ENCODE results near the gene EEA1.

EEA1 gene

GRCh38 chr12:92722897-92723296 lies 206.2 kb downstream of the EEA1 start (continued):
- TF ChIP-seq, protein P1, sequence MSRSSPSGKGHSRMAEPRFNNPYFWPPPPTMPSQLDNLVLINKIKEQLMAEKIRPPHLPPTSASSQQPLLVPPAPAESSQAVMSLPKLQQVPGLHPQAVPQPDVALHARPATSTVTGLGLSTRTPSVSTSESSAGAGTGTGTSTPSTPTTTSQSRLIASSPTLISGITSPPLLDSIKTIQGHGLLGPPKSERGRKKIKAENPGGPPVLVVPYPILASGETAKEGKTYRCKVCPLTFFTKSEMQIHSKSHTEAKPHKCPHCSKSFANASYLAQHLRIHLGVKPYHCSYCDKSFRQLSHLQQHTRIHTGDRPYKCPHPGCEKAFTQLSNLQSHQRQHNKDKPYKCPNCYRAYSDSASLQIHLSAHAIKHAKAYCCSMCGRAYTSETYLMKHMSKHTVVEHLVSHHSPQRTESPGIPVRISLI (tag by site-specific recombination; IDR thresholded peaks at IDR 0.05): no peak
- no peak for TF ChIP-seq SP3 (tag by site-specific recombination; IDR thresholded peaks at IDR 0.05)
- TF ChIP-seq ZNF596 (tag by site-specific recombination; IDR thresholded peaks at IDR 0.05): no peak
- no peak for TF ChIP-seq ZNF843 (tag by site-specific recombination; IDR thresholded peaks at IDR 0.05)
- TF ChIP-seq SALL2 (tag by site-specific recombination; IDR thresholded peaks at IDR 0.05; ENCODE audit: borderline replicate concordance): no peak
- TF ChIP-seq ZNF155 (tag by site-specific recombination; IDR thresholded peaks at IDR 0.05): no peak

DNA sequence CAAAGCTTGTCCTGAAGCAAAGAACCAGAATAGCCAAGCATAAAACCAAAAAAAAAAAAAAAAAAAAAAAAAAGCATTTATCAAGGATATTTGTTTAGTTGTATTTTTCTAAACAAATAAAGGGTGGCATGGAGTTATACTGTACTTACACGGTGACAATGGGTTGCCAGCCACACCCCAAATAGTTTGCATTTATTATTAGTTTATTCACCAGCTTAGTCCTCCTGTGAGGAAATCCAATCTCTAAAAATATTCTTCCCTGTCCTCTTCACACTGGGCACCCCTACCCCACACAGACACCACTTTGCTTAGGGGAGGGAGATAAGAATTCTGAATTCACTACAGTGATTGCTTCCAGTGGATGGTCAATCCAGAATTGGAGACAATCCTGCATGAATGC lies 207.4 kb downstream of the EEA1 start:
- ChIA-PET POLR2A (interaction anchor here (0.6 kb wide), 1 partner anchor 74 kb away, joined by 5 read pairs; no protein-coding TSS in a partner anchor), CTCF (interaction anchor here (0.8 kb wide), 1 partner anchor 148 kb away, joined by 3 read pairs; no protein-coding TSS in a partner anchor)
- no peak overlapping the region for H3K27ac ChIP-seq (ENCODE audit: extremely low read depth, low read depth, low read length)
- no peaks in the 10 kb centered on the region for H3K36me3 ChIP-seq (ENCODE audit: control insufficient read depth in 2 of 2, insufficient read depth in 1 of 2, low read length in 2 of 2)
- H3K4me3 ChIP-seq (ENCODE audit: low read depth, low read length): no peak overlapping the region
- TF ChIP-seq KLF7 (tag by site-specific recombination; IDR thresholded peaks at IDR 0.05; ENCODE audit: borderline replicate concordance) (no peak), ZNF211 (tag by site-specific recombination; IDR thresholded peaks at IDR 0.05; ENCODE audit: low read depth) (no peak), ZNF776 (tag by site-specific recombination; IDR thresholded peaks at IDR 0.05; ENCODE audit: borderline replicate concordance) (no peak), ZNF114 (tag by site-specific recombination; IDR thresholded peaks at IDR 0.05) (no peak), ZNF610 (tag by site-specific recombination; IDR thresholded peaks at IDR 0.05; ENCODE audit: borderline replicate concordance) (no peak), ZNF112 (tag by site-specific recombination; IDR thresholded peaks at IDR 0.05) (no peak), KLF10 (tag by site-specific recombination; IDR thresholded peaks at IDR 0.05) (no peak), ZNF623 (tag by site-specific recombination; IDR thresholded peaks at IDR 0.05) (no peak), ZSCAN18 (tag by site-specific recombination; IDR thresholded peaks at IDR 0.05) (no peak), ZNF692 (tag by site-specific recombination; IDR thresholded peaks at IDR 0.05) (no peak), ZNF157 (tag by site-specific recombination; IDR thresholded peaks at IDR 0.05) (no peak), ZNF155 (tag by site-specific recombination; IDR thresholded peaks at IDR 0.05) (no peak), SCRT1 (tag by site-specific recombination; IDR thresholded peaks at IDR 0.05; ENCODE audit: borderline replicate concordance) (no peak), ZNF426 (tag by site-specific recombination; IDR thresholded peaks at IDR 0.05) (no peak), GLIS1 (tag by site-specific recombination; IDR thresholded peaks at IDR 0.05) (no peak), CTCF (tag by site-specific recombination; IDR thresholded peaks at IDR 0.05) (no peak), ZNF558 (tag by site-specific recombination; IDR thresholded peaks at IDR 0.05) (no peak), ZNF350 (tag by site-specific recombination; IDR thresholded peaks at IDR 0.05) (no peak), ZNF48 (tag by site-specific recombination; IDR thresholded peaks at IDR 0.05) (no peak)
- no peaks in the 10 kb centered on the region for H3K4me1 ChIP-seq (ENCODE audit: control insufficient read depth, insufficient read depth, low read length)
- no peaks in the 10 kb centered on the region for H3K9me3 ChIP-seq (ENCODE audit: control insufficient read depth, insufficient read depth, low read depth, low read length)

Data from HEK293 (cell line).